K562 (cell line): ENCODE results near the gene MAGI3. TPM values are rescaled to one million over a fixed set of nuclear protein-coding genes. Genes with fewer than 3 reads are reported as not detected.
A peak's percentile ranks its signal among the peaks of the same experiment; 100 is the strongest.

Experiments used
- CEBPG ChIP-seq, 3 experiments: fragments of 200-800 bp in 1 of 3; sonication (Bioruptor generic) in 1 of 3; sonication (generic) in 1 of 3; formaldehyde crosslinking in 1 of 3; IDR thresholded peaks in 2 of 3; conservative IDR thresholded peaks in 1 of 3; 2 replicates each; pipeline versions ENCODE4 v1.6.1 to v1.8.0; 2016 to 2022; ENCODE audit warnings: missing compliant biosample characterization in 2 of 3, missing genetic modification characterization in 2 of 3, mild to moderate bottlenecking in 1 of 3, missing genetic modification reagents in 1 of 3
- DDX20 ChIP-seq: fragments of 450-650 bp; IDR thresholded peaks from 2 replicates; pipeline ENCODE4 v1.6.1; 2016; ENCODE audit warnings: missing genetic modification characterization, low read depth, mild to moderate bottlenecking, missing compliant biosample characterization, moderate library complexity
- FOXJ3 ChIP-seq: sonication (generic); formaldehyde crosslinking; IDR thresholded peaks from 2 replicates; pipeline ENCODE4 v1.4.0; 2020; ENCODE audit warnings: mild to moderate bottlenecking, missing genetic modification reagents
- FOXP1 ChIP-seq: sonication (generic); formaldehyde crosslinking; IDR thresholded peaks from 2 replicates; pipeline ENCODE4 v1.8.0; 2022; ENCODE audit warnings: mild to moderate bottlenecking, missing genetic modification reagents
- GTF2E2 ChIP-seq: fragments of 200-800 bp; sonication (Bioruptor generic); IDR thresholded peaks from 2 replicates; pipeline ENCODE4 v1.6.1; 2016; ENCODE audit warnings: missing genetic modification characterization, missing compliant biosample characterization
- NCOA1 ChIP-seq: fragments of 450-650 bp; IDR thresholded peaks from 2 replicates; pipeline ENCODE4 v1.6.1; 2016; ENCODE audit warnings: low read depth
- NR2C2 ChIP-seq, 2 experiments: fragments of 200-800 bp in 1 of 2; sonication (Bioruptor generic) in 1 of 2; sonication (generic) in 1 of 2; formaldehyde crosslinking in 1 of 2; IDR thresholded peaks; 2 replicates each; pipeline versions ENCODE4 v1.6.1 to v1.8.0; 2016 to 2022; ENCODE audit warnings: mild to moderate bottlenecking in 1 of 2, missing compliant biosample characterization in 1 of 2, missing genetic modification characterization in 1 of 2, missing genetic modification reagents in 1 of 2
- PHF20 ChIP-seq: fragments of 450-650 bp; IDR thresholded peaks from 2 replicates; pipeline ENCODE4 v1.6.1; 2018; ENCODE audit not compliant: partially characterized antibody
- POLR2H ChIP-seq: IDR thresholded peaks from 2 replicates; pipeline ENCODE4 v1.6.1; 2016; ENCODE audit warnings: missing genetic modification characterization, low read depth, mild to moderate bottlenecking, control low read depth, missing compliant biosample characterization, moderate library complexity
- SIN3B ChIP-seq: fragments of 450-650 bp; IDR thresholded peaks from 2 replicates; pipeline ENCODE4 v1.6.1; 2017; ENCODE audit warnings: low read depth, mild to moderate bottlenecking, moderate library complexity
- SOX6 ChIP-seq: fragments of 450-650 bp; IDR thresholded peaks from 2 replicates; pipeline ENCODE4 v1.6.1; 2014; ENCODE audit warnings: mild to moderate bottlenecking
- STAT5B ChIP-seq: fragments of 250-450 bp; sonication (Bioruptor Pico); IDR thresholded peaks from 2 replicates; pipeline ENCODE4 v1.8.0; 2021; ENCODE audit warnings: mild to moderate bottlenecking, inconsistent platforms
- TAF9B ChIP-seq: fragments of 450-650 bp; IDR thresholded peaks from 2 replicates; pipeline ENCODE4 v1.6.1; 2018; ENCODE audit warnings: mild to moderate bottlenecking; ENCODE audit not compliant: partially characterized antibody
- TBL1XR1 ChIP-seq, 2 experiments: IDR thresholded peaks; 2 replicates each; pipeline ENCODE4 v1.6.1; 2012; ENCODE audit warnings: improper control_type of control experiment in 2 of 2, low read length in 2 of 2, mild to moderate bottlenecking in 1 of 2
- TSC22D4 ChIP-seq: fragments of 450-650 bp; IDR thresholded peaks from 2 replicates; pipeline ENCODE4 v1.6.1; 2016; ENCODE audit warnings: missing genetic modification characterization, missing biosample characterization, control low read depth
- ZFPM2 ChIP-seq: fragments of 250-450 bp; sonication (Bioruptor Pico); IDR thresholded peaks from 2 replicates; pipeline ENCODE4 v1.5.1; 2022; ENCODE audit warnings: mild to moderate bottlenecking
- ZNF124 ChIP-seq: sonication (generic); formaldehyde crosslinking; IDR thresholded peaks from 2 replicates; pipeline ENCODE4 v1.8.1; 2022; ENCODE audit warnings: missing genetic modification reagents
- ZNF133 ChIP-seq: fragments of 250-450 bp; sonication (Bioruptor Pico); IDR thresholded peaks from 2 replicates; pipeline ENCODE4 v1.4.0; 2020; ENCODE audit warnings: mild to moderate bottlenecking
- ZNF561 ChIP-seq: fragments of 450-650 bp; formaldehyde crosslinking; conservative IDR thresholded peaks from 2 replicates; pipeline ENCODE4 v1.4.0; 2020; ENCODE audit warnings: mild to moderate bottlenecking, moderate library complexity
- polyA plus RNA-seq, 8 experiments: library from polyadenylated mRNA; depleted of rRNA in 4 of 8; stranded (reverse) in 5 of 8; unstranded in 3 of 8; fragments of >200 nt; fragmentation: Nextera tagmentation in 2 of 8; fragmentation: Illumina TruSeq in 1 of 8; extraction: Ambion mirVana in 2 of 8; extraction: Trizol in 1 of 8; gene quantifications; 2 replicates each; pipeline versions ENCODE4 v1.2.1 to v1.2.3, GENCODE V29; 2011 to 2014; ENCODE audit warnings: inconsistent platforms in 1 of 8, missing spikeins in 1 of 8
- total RNA-seq, 7 experiments: library from RNA; depleted of rRNA in 6 of 7; stranded (reverse); fragments of >200 nt in 6 of 7; fragmentation: Illumina TruSeq in 2 of 7; extraction: Trizol in 2 of 7; gene quantifications; 2 replicates each; pipeline versions ENCODE4 v1.2.1 to v1.2.3, GENCODE V29; 2011 to 2021; ENCODE audit warnings: low replicate concordance in 1 of 7
- TF ChIP-seq, protein P1 (sequence below): sonication (generic); formaldehyde crosslinking; IDR thresholded peaks from 2 replicates; pipeline ENCODE4 v1.9.0; 2022; ENCODE audit warnings: mild to moderate bottlenecking, missing genetic modification reagents
- TF ChIP-seq, protein P2 (sequence below): fragments of 450-650 bp; conservative IDR thresholded peaks from 2 replicates; pipeline ENCODE4 v1.6.1; 2016; ENCODE audit warnings: missing genetic modification characterization, low read depth, mild to moderate bottlenecking, control low read depth, missing compliant biosample characterization
- TF ChIP-seq, protein P3 (sequence below): fragments of 250-450 bp; sonication (Bioruptor Pico); IDR thresholded peaks from 2 replicates; pipeline ENCODE4 v1.4.0; 2020; ENCODE audit warnings: mild to moderate bottlenecking, moderate library complexity

MAGI3 gene
- total and polyA plus RNA-seq, 9 of the 15 experiments (the other 6 are each of a cell fraction or from before 2014, with no cell fraction given) = 1.0 to 8.6 (median 5.5) TPM

DNA sequence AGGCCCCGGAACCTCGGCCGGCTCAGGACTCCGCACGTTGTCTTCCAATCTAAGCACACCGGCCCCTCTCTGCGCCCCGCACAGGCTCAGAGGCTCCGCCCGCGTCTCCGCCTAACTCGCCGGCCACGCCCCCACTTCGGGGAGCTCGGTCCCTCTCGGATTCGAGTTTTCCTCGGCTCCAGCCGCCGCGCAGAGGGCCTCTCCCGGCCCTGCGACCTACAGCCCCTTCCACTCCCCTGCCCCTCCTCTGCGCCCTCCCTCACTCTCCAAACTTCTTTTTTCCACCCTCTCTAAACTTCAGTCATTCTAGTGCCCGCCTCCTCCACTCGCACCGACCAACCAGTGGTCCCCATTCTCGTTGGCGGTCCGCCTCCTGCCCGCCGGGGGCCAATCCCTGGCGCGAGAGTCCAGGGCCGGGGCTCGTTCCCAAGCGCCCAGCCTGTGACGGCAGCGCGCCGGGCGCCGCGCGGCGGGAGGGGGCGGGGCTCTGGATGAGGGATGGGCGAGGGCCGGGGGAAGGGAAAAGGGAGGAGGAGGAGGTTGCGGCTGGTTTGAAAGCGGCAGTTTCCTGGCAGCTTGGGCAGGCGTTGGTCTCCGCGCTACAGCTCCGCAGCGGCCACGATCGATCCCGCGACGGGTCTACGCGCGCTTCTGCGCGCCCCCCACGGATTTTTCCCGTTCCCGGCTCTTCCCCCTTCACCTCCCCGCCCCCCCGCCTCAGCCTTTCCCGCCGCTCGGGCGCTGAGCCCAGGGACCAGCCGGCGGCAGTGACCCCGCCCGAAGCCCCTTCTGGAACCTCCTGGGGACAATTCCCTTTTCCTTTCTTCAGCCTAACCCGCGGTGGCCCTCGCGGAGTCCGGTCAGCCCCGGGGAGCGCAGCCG is at the start of gene MAGI3 (continued):
- TF ChIP-seq, protein P1, sequence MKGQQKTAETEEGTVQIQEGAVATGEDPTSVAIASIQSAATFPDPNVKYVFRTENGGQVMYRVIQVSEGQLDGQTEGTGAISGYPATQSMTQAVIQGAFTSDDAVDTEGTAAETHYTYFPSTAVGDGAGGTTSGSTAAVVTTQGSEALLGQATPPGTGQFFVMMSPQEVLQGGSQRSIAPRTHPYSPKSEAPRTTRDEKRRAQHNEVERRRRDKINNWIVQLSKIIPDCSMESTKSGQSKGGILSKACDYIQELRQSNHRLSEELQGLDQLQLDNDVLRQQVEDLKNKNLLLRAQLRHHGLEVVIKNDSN (CRISPR knock-in tag) = no peak
- TF ChIP-seq POLR2H = no peak
- TF ChIP-seq FOXP1 (CRISPR knock-in tag) = no peak
- TF ChIP-seq PHF20 = peak; percentile 17
- peak; percentile 61; the same call in 1 of the 2 replicates for TF ChIP-seq ZFPM2 (CRISPR knock-in tag)
- no peak for TF ChIP-seq CEBPG (CRISPR knock-in tag; IDR thresholded peaks at IDR 0.05)
- TF ChIP-seq CEBPG (tag; conservative IDR thresholded peaks at IDR 0.05 in 1 of 2, IDR thresholded peaks at IDR 0.05 in 1 of 2) = no peak
- no peak for TF ChIP-seq NR2C2 (CRISPR knock-in tag; IDR thresholded peaks at IDR 0.05)
- TF ChIP-seq NR2C2 (tag; IDR thresholded peaks at IDR 0.05) = no peak
- TF ChIP-seq STAT5B = no peak
- TF ChIP-seq SIN3B = no peak
- no peak for TF ChIP-seq DDX20 (tag)
- TF ChIP-seq FOXJ3 = no peak
- no peak for TF ChIP-seq GTF2E2
- TF ChIP-seq ZNF124 (CRISPR knock-in tag) = no peak
- TF ChIP-seq, protein P2, sequence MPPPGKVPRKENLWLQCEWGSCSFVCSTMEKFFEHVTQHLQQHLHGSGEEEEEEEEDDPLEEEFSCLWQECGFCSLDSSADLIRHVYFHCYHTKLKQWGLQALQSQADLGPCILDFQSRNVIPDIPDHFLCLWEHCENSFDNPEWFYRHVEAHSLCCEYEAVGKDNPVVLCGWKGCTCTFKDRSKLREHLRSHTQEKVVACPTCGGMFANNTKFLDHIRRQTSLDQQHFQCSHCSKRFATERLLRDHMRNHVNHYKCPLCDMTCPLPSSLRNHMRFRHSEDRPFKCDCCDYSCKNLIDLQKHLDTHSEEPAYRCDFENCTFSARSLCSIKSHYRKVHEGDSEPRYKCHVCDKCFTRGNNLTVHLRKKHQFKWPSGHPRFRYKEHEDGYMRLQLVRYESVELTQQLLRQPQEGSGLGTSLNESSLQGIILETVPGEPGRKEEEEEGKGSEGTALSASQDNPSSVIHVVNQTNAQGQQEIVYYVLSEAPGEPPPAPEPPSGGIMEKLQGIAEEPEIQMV (tag) = no peak
- no peak for TF ChIP-seq TSC22D4 (tag)
- no peak for TF ChIP-seq ZNF133 (CRISPR knock-in tag)
- no peak for TF ChIP-seq NCOA1
- TF ChIP-seq TBL1XR1 (IDR thresholded peaks at IDR 0.05; ENCODE audit: low read length in 2 of 2) = no peak
- no peak for TF ChIP-seq SOX6
- no peak for TF ChIP-seq TAF9B
- TF ChIP-seq ZNF561 (CRISPR knock-in tag) = 0 out of 2 replicates have a peak, but pooled peaks have one; percentile 53
- TF ChIP-seq, protein P3, sequence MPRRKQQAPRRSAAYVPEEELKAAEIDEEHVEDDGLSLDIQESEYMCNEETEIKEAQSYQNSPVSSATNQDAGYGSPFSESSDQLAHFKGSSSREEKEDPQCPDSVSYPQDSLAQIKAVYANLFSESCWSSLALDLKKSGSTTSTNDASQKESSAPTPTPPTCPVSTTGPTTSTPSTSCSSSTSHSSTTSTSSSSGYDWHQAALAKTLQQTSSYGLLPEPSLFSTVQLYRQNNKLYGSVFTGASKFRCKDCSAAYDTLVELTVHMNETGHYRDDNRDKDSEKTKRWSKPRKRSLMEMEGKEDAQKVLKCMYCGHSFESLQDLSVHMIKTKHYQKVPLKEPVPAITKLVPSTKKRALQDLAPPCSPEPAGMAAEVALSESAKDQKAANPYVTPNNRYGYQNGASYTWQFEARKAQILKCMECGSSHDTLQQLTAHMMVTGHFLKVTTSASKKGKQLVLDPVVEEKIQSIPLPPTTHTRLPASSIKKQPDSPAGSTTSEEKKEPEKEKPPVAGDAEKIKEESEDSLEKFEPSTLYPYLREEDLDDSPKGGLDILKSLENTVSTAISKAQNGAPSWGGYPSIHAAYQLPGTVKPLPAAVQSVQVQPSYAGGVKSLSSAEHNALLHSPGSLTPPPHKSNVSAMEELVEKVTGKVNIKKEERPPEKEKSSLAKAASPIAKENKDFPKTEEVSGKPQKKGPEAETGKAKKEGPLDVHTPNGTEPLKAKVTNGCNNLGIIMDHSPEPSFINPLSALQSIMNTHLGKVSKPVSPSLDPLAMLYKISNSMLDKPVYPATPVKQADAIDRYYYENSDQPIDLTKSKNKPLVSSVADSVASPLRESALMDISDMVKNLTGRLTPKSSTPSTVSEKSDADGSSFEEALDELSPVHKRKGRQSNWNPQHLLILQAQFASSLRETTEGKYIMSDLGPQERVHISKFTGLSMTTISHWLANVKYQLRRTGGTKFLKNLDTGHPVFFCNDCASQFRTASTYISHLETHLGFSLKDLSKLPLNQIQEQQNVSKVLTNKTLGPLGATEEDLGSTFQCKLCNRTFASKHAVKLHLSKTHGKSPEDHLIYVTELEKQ (CRISPR knock-in tag) = no peak
